ENCODE measurements around the gene RIMBP2. TPM values are rescaled to one million over a fixed set of nuclear protein-coding genes. Genes with fewer than 3 reads are reported as not detected.

RIMBP2 gene
- polyA plus RNA-seq, 1 donor from 2014 or later, result 14.6 TPM

GRCh38 chr12:130613831-130614529 is 102.1 kb downstream of the RIMBP2 start:
- no peak overlapping the region for H3K27ac ChIP-seq (ENCODE audit: low read length)
- no peak overlapping the region for H3K9ac ChIP-seq (ENCODE audit: low read length)
- H4K20me1 ChIP-seq (ENCODE audit: insufficient read depth), result no peaks in the 10 kb centered on the region
- H3K27me3 ChIP-seq (ENCODE audit: insufficient read depth, low read depth, low read length), result no peaks in the 10 kb centered on the region
- H3K9me3 ChIP-seq (ENCODE audit: low read length), result peaks cover 2% of the 10 kb centered on the region
- H2AFZ ChIP-seq (ENCODE audit: low read depth, low read length), result no peak overlapping the region
- H3K79me2 ChIP-seq (replicated peaks; ENCODE audit: insufficient read depth, low read length), result no peaks in the 10 kb centered on the region
- no peak overlapping the region for H3K4me3 ChIP-seq (ENCODE audit: low read length)
- no peaks in the 10 kb centered on the region for H3F3A ChIP-seq (ENCODE audit: insufficient read depth, low read length, poor library complexity, severe bottlenecking)
- no peaks in the 10 kb centered on the region for H3K9me2 ChIP-seq (ENCODE audit: insufficient read depth, low read length)
- H3K36me3 ChIP-seq (ENCODE audit: insufficient read depth, low read length), result no peaks in the 10 kb centered on the region
- H3K4me2 ChIP-seq (ENCODE audit: low read length), result no peak overlapping the region
- TF ChIP-seq POLR2AphosphoS5 (IDR thresholded peaks at IDR 0.05), result no peak
- no peak for TF ChIP-seq MXI1 (conservative IDR thresholded peaks at IDR 0.05; ENCODE audit: poor library complexity, severe bottlenecking)
- no peak for TF ChIP-seq TAF1 (IDR thresholded peaks at IDR 0.05; ENCODE audit: low read depth)
- TF ChIP-seq EZH2 (IDR thresholded peaks at IDR 0.05; ENCODE audit: borderline replicate concordance, insufficient read depth, low read length, poor library complexity, severe bottlenecking), result no peak
- no peak for TF ChIP-seq RAD21 (conservative IDR thresholded peaks at IDR 0.05)
- no peak for TF ChIP-seq EP300 (conservative IDR thresholded peaks at IDR 0.05; ENCODE audit: poor library complexity, severe bottlenecking)
- TF ChIP-seq REST (IDR thresholded peaks at IDR 0.05; ENCODE audit: borderline replicate concordance), result no peak
- TF ChIP-seq, protein P1, sequence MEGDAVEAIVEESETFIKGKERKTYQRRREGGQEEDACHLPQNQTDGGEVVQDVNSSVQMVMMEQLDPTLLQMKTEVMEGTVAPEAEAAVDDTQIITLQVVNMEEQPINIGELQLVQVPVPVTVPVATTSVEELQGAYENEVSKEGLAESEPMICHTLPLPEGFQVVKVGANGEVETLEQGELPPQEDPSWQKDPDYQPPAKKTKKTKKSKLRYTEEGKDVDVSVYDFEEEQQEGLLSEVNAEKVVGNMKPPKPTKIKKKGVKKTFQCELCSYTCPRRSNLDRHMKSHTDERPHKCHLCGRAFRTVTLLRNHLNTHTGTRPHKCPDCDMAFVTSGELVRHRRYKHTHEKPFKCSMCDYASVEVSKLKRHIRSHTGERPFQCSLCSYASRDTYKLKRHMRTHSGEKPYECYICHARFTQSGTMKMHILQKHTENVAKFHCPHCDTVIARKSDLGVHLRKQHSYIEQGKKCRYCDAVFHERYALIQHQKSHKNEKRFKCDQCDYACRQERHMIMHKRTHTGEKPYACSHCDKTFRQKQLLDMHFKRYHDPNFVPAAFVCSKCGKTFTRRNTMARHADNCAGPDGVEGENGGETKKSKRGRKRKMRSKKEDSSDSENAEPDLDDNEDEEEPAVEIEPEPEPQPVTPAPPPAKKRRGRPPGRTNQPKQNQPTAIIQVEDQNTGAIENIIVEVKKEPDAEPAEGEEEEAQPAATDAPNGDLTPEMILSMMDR (IDR thresholded peaks at IDR 0.05; ENCODE audit: poor library complexity, severe bottlenecking), result no peak
- no peak for TF ChIP-seq SMC3 (conservative IDR thresholded peaks at IDR 0.05; ENCODE audit: poor library complexity)

DNA sequence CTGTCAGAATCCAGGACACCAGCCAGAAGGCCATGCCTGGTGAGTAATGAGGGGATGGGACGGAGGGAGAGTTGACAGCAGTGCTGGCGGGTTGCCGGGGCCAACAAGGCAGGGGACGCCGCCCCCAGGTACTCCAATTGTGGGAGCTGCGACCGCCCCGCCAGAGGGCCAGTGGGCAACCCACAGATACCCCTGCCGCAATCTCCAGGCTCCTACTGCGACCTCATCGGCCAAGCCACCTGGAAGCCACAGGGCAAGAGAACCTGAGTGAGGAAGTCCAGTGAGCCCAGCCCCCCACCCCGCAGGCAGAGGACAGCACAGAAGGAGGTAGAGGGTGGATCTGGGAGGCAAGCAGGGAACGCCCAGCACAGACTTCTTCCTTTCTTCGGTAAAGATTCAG is 103.0 kb downstream of the RIMBP2 start:
- Histone ChIP-seq H4K20me1 (ENCODE audit: insufficient read depth) (no peaks in the 10 kb centered on the region), H3K36me3 (ENCODE audit: insufficient read depth, low read length) (no peaks in the 10 kb centered on the region), H3K9ac (ENCODE audit: low read length) (no peak overlapping the region), H3K4me3 (ENCODE audit: low read length) (no peak overlapping the region), H3K27me3 (ENCODE audit: insufficient read depth, low read depth, low read length) (no peaks in the 10 kb centered on the region), H3K9me3 (ENCODE audit: low read length) (no peaks in the 10 kb centered on the region), H3K27ac (ENCODE audit: low read length) (no peak overlapping the region), H3K4me2 (ENCODE audit: low read length) (no peak overlapping the region), H3F3A (ENCODE audit: insufficient read depth, low read length, poor library complexity, severe bottlenecking) (no peaks in the 10 kb centered on the region), H2AFZ (ENCODE audit: low read depth, low read length) (no peak overlapping the region), H3K9me2 (ENCODE audit: insufficient read depth, low read length) (no peaks in the 10 kb centered on the region), H3K79me2 (replicated peaks; ENCODE audit: insufficient read depth, low read length) (no peaks in the 10 kb centered on the region)
- TF ChIP-seq REST (IDR thresholded peaks at IDR 0.05; ENCODE audit: borderline replicate concordance), result no peak
- TF ChIP-seq EP300 (conservative IDR thresholded peaks at IDR 0.05; ENCODE audit: poor library complexity, severe bottlenecking), result no peak
- no peak for TF ChIP-seq MXI1 (conservative IDR thresholded peaks at IDR 0.05; ENCODE audit: poor library complexity, severe bottlenecking)
- no peak for TF ChIP-seq RAD21 (conservative IDR thresholded peaks at IDR 0.05)
- no peak for TF ChIP-seq POLR2AphosphoS5 (IDR thresholded peaks at IDR 0.05)
- no peak for TF ChIP-seq SMC3 (conservative IDR thresholded peaks at IDR 0.05; ENCODE audit: poor library complexity)
- TF ChIP-seq, protein P1 (IDR thresholded peaks at IDR 0.05; ENCODE audit: poor library complexity, severe bottlenecking), result no peak
- no peak for TF ChIP-seq TAF1 (IDR thresholded peaks at IDR 0.05; ENCODE audit: low read depth)
- no peak for TF ChIP-seq EZH2 (IDR thresholded peaks at IDR 0.05; ENCODE audit: borderline replicate concordance, insufficient read depth, low read length, poor library complexity, severe bottlenecking)

Measured in neural cell (in vitro differentiated cells).